GM23338 (cell line): ENCODE measurements around the gene SERP1. TPM values are rescaled to one million over a fixed set of nuclear protein-coding genes. Genes with fewer than 3 reads are reported as not detected.

Experiments used
- CREB1 ChIP-seq: fragments of 250-450 bp; sonication (Bioruptor Pico); IDR thresholded peaks from 2 replicates; pipeline ENCODE4 v1.5.0; 2020; ENCODE audit warnings: low read depth, mild to moderate bottlenecking, moderate library complexity
- ETS1 ChIP-seq: IDR thresholded peaks from 2 replicates; pipeline ENCODE4 v1.6.1; 2016; ENCODE audit warnings: antibody characterized with exemption
- REST ChIP-seq: IDR thresholded peaks from one replicate; pipeline ENCODE4 v1.6.1; 2018; ENCODE audit warnings: antibody characterized with exemption; ENCODE audit not compliant: unreplicated experiment
- STAT1 ChIP-seq: IDR thresholded peaks from one replicate; pipeline ENCODE4 v1.6.1; 2016; ENCODE audit warnings: antibody characterized with exemption; ENCODE audit not compliant: unreplicated experiment
- polyA plus RNA-seq: library from polyadenylated mRNA; unstranded; fragments of >200 nt; fragmentation: Nextera tagmentation; extraction: Ambion mirVana; gene quantifications from 2 replicates; pipeline ENCODE4 v1.2.1, GENCODE V29; 2016
- total RNA-seq: library from RNA; depleted of rRNA; stranded (reverse); fragments of >200 nt; shearing (Covaris generic); gene quantifications from 2 replicates; pipeline ENCODE4 v1.2.3, GENCODE V29; 2014
- TF ChIP-seq, protein P1 (sequence below): fragments of 250-450 bp; sonication (Bioruptor Pico); IDR thresholded peaks from 2 replicates; pipeline ENCODE4 v1.5.0; 2020; ENCODE audit warnings: mild to moderate bottlenecking, moderate library complexity

The SERP1 gene
- total and polyA plus RNA-seq, 2 experiments from 2014 or later = 211 to 252 TPM

DNA sequence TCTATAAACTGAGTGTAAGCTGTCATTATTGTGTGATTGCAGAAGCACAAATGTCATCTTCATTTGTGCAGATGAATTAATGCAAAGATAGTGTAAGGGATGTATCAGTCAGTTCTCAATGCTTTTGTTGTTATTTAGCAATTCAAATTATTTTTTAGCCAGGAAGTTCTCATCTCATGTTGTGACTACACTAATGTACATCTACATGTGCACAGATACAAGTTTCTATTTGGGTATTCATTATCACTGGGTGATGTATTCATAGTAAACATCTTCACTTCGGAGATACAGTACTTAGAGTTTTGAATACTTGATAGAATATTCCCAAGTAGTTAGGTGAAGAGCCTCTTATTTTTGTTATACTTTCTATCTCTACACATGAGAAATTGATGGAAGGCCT, 11.4 kb upstream of the SERP1 start (continued):
- TF ChIP-seq, protein P1, sequence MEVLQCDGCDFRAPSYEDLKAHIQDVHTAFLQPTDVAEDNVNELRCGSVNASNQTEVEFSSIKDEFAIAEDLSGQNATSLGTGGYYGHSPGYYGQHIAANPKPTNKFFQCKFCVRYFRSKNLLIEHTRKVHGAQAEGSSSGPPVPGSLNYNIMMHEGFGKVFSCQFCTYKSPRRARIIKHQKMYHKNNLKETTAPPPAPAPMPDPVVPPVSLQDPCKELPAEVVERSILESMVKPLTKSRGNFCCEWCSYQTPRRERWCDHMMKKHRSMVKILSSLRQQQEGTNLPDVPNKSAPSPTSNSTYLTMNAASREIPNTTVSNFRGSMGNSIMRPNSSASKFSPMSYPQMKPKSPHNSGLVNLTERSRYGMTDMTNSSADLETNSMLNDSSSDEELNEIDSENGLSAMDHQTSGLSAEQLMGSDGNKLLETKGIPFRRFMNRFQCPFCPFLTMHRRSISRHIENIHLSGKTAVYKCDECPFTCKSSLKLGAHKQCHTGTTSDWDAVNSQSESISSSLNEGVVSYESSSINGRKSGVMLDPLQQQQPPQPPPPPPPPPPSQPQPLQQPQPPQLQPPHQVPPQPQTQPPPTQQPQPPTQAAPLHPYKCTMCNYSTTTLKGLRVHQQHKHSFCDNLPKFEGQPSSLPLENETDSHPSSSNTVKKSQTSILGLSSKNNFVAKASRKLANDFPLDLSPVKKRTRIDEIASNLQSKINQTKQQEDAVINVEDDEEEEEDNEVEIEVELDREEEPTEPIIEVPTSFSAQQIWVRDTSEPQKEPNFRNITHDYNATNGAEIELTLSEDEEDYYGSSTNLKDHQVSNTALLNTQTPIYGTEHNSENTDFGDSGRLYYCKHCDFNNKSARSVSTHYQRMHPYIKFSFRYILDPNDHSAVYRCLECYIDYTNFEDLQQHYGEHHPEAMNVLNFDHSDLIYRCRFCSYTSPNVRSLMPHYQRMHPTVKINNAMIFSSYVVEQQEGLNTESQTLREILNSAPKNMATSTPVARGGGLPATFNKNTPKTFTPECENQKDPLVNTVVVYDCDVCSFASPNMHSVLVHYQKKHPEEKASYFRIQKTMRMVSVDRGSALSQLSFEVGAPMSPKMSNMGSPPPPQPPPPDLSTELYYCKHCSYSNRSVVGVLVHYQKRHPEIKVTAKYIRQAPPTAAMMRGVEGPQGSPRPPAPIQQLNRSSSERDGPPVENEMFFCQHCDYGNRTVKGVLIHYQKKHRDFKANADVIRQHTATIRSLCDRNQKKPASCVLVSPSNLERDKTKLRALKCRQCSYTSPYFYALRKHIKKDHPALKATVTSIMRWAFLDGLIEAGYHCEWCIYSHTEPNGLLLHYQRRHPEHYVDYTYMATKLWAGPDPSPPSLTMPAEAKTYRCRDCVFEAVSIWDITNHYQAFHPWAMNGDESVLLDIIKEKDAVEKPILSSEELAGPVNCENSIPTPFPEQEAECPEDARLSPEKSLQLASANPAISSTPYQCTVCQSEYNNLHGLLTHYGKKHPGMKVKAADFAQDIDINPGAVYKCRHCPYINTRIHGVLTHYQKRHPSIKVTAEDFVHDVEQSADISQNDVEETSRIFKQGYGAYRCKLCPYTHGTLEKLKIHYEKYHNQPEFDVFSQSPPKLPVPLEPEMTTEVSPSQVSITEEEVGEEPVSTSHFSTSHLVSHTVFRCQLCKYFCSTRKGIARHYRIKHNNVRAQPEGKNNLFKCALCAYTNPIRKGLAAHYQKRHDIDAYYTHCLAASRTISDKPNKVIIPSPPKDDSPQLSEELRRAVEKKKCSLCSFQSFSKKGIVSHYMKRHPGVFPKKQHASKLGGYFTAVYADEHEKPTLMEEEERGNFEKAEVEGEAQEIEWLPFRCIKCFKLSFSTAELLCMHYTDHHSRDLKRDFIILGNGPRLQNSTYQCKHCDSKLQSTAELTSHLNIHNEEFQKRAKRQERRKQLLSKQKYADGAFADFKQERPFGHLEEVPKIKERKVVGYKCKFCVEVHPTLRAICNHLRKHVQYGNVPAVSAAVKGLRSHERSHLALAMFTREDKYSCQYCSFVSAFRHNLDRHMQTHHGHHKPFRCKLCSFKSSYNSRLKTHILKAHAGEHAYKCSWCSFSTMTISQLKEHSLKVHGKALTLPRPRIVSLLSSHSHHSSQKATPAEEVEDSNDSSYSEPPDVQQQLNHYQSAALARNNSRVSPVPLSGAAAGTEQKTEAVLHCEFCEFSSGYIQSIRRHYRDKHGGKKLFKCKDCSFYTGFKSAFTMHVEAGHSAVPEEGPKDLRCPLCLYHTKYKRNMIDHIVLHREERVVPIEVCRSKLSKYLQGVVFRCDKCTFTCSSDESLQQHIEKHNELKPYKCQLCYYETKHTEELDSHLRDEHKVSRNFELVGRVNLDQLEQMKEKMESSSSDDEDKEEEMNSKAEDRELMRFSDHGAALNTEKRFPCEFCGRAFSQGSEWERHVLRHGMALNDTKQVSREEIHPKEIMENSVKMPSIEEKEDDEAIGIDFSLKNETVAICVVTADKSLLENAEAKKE (CRISPR knock-in tag) = no peak
- TF ChIP-seq CREB1 (CRISPR knock-in tag) = no peak
- TF ChIP-seq REST = no peak
- no peak for TF ChIP-seq ETS1
- no peak for TF ChIP-seq STAT1
